HG02943 (cell line): Measurements from ENCODE around the gene KCTD14.

Experiments used
- ATAC-seq: cut with Tn5 transposase; IDR thresholded peaks from one replicate; pipeline ENCODE4 v1.9.1; 2021; ENCODE audit warnings: mild to moderate bottlenecking, low read depth, moderate library complexity; ENCODE audit not compliant: unreplicated experiment

Gene KCTD14

DNA sequence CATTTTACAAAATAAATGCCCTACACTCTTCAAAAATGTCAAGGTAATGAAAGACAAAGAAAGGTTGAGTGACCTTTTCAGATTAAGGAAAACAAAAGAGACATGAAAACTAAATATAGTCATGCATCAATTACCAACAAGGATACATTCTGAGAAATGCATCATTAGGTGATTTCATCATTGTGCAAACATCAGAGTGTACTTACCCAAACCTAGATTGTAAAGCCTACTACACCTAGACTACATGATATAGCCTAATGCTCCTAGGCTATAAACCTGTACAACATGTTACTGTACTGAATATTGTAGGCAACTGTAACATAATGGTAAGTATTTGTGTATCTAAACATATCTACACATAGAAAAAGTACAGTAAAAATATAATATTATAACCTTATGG is 55.3 kb downstream of the KCTD14 start:
- ATAC-seq, result no peak

- no peak for ATAC-seq
Measured at GRCh38 chr11:77967121-77967520, 56.0 kb downstream of the KCTD14 start.

GRCh38 chr11:77966338-77966737 is 56.7 kb downstream of the KCTD14 start:
- ATAC-seq, result no peak
